Measurements from ENCODE around the gene CFAP97D2. TPM values are rescaled to one million over a fixed set of nuclear protein-coding genes. Genes with fewer than 3 reads are reported as not detected.
"Not testable (repeated sequence)": the region's sequence is repeated elsewhere in the genome, so short reads cannot be mapped to it uniquely, and the experiment has no call there.

CFAP97D2 gene
- total RNA-seq, 4 donors from 2014 or later = not detected

- ATAC-seq (ENCODE audit: low FRiP score) = no peak
- no peak for TF ChIP-seq CTCF (IDR thresholded peaks at IDR 0.05)
- no peak for DNase-seq (ENCODE audit: low spot score)
These were observed 58.5 kb downstream of the CFAP97D2 start for GRCh38 chr13:114237415-114238112.

- DNase-seq (ENCODE audit: low spot score) (no peak), ATAC-seq (ENCODE audit: low FRiP score) (no peak)
- no peak for TF ChIP-seq CTCF (IDR thresholded peaks at IDR 0.05)
These were observed 62.9 kb downstream of the CFAP97D2 start for GRCh38 chr13:114241918-114242317.

GRCh38 chr13:114243971-114244370 is 64.9 kb downstream of the CFAP97D2 start:
- no peak for ATAC-seq (ENCODE audit: low FRiP score)
- no peak for DNase-seq (ENCODE audit: low spot score)
- TF ChIP-seq CTCF (IDR thresholded peaks at IDR 0.05) = no peak

GRCh38 chr13:114244637-114245036 is 65.6 kb downstream of the CFAP97D2 start:
- TF ChIP-seq CTCF (IDR thresholded peaks at IDR 0.05) = no peak
- no peak for ATAC-seq (ENCODE audit: low FRiP score)
- DNase-seq (ENCODE audit: low spot score) = no peak

- TF ChIP-seq CTCF (IDR thresholded peaks at IDR 0.05) = no peak
- no peak for DNase-seq (ENCODE audit: low spot score)
- ATAC-seq (ENCODE audit: low FRiP score) = no peak
These were observed 69.0 kb downstream of the CFAP97D2 start for GRCh38 chr13:114248011-114248410.

GRCh38 chr13:114249077-114249476 is 70.0 kb downstream of the CFAP97D2 start:
- no peak for TF ChIP-seq CTCF (IDR thresholded peaks at IDR 0.05)
- DNase-seq (ENCODE audit: low spot score) = no peak
- ATAC-seq (ENCODE audit: low FRiP score) = no peak

GRCh38 chr13:114251639-114252440 is 72.8 kb downstream of the CFAP97D2 start:
- DNase-seq (ENCODE audit: low spot score); ATAC-seq (ENCODE audit: low FRiP score): not testable (repeated sequence)
